AG04450 (cell line): ENCODE data around the gene SPON1. TPM values are rescaled to one million over a fixed set of nuclear protein-coding genes. Genes with fewer than 3 reads are reported as not detected.

Source experiments
- CTCF ChIA-PET: fragments of 300-600, 350-600 bp; formaldehyde crosslinking; extraction: SDS; loops from one replicate; lab custom pipeline; 2022; ENCODE audit warnings: antibody characterized with exemption, inconsistent platforms; lab: Charles Lee
- POLR2A ChIA-PET: fragments of 350-600 bp; formaldehyde crosslinking; extraction: SDS; loops from one replicate; lab custom pipeline; 2021; ENCODE audit warnings: antibody characterized with exemption, inconsistent platforms; lab: Yijun Ruan, JAX
- DNase-seq: peaks from one replicate; pipeline ENCODE4 v3.0.0-alpha.2; 2011; ENCODE audit warnings: low read depth, low spot score
- H3K27ac ChIP-seq: one replicate; pipeline ENCODE4 v1.5.1; 2012; ENCODE audit warnings: low read depth, low read length, control low read depth
- H3K27me3 ChIP-seq: one replicate; pipeline ENCODE4 v1.6.0; 2012; ENCODE audit warnings: low read length; ENCODE audit not compliant: control insufficient read depth, insufficient read depth
- H3K4me3 ChIP-seq: 2 replicates; pipeline ENCODE4 v1.5.1; 2011; ENCODE audit warnings: mild to moderate bottlenecking, low read depth, low read length, control low read depth
- H3K9me3 ChIP-seq: 2 replicates; pipeline ENCODE4 v1.5.1; 2012; ENCODE audit warnings: low read length; ENCODE audit not compliant: control insufficient read depth, insufficient read depth
- CTCF ChIP-seq: IDR thresholded peaks from 2 replicates; pipeline ENCODE4 v1.5.1; 2011; ENCODE audit warnings: low read depth, low read length, control low read depth, inconsistent platforms
- polyA plus RNA-seq: library from polyadenylated mRNA; depleted of rRNA; stranded (reverse); fragments of >200 nt; gene quantifications from 2 replicates; pipeline ENCODE4 v1.2.3, GENCODE V29; 2011

Gene SPON1
- polyA plus RNA-seq, 1 experiment = 0.53 TPM

GRCh38 chr11:13962198-13962561, 343 bp upstream of the SPON1 start:
- DNase-seq = no peak
- Histone ChIP-seq H3K9me3 (no peaks in the 10 kb centered on the region; the same call in 1 of the 2 replicates), H3K4me3 (peak overlapping the region; percentile 38; the same call in 1 of the 2 replicates), H3K27me3 (peaks cover 83% of the 10 kb centered on the region), H3K27ac (no peak overlapping the region)
- no peak for TF ChIP-seq CTCF
- POLR2A ChIA-PET = no interaction called here
- CTCF ChIA-PET = no interaction called here

- CTCF ChIA-PET = interaction anchor here (0.6 to 2.3 kb wide), 5 partner anchors 9 to 287 kb away, joined by 3 to 15 read pairs (median 4); no protein-coding TSS in a partner anchor
- no peaks in the 10 kb centered on the region; the same call in 1 of the 2 replicates for H3K9me3 ChIP-seq
- peaks cover 80% of the 10 kb centered on the region for H3K27me3 ChIP-seq
- POLR2A ChIA-PET = no interaction called here
- TF ChIP-seq CTCF = no peak
- H3K4me3 ChIP-seq = peak overlapping the region; percentile 38; the same call in 1 of the 2 replicates
- no peak overlapping the region for H3K27ac ChIP-seq
- no peak for DNase-seq
These were observed 836 bp downstream of the SPON1 start for GRCh38 chr11:13963169-13963948.

- no peak for DNase-seq
- H3K9me3 ChIP-seq = no peaks in the 10 kb centered on the region; the same call in 1 of the 2 replicates
- ChIA-PET CTCF (interaction anchor here (1.4 to 2.3 kb wide), 4 partner anchors 9 to 286 kb away, joined by 3 to 15 read pairs (median 4); no protein-coding TSS in a partner anchor), POLR2A (no interaction called here)
- H3K4me3 ChIP-seq = no peak overlapping the region
- TF ChIP-seq CTCF = no peak
- H3K27ac ChIP-seq = no peak overlapping the region
- peaks cover 76% of the 10 kb centered on the region for H3K27me3 ChIP-seq
These were observed 1.6 kb downstream of the SPON1 start for GRCh38 chr11:13963949-13964770.

- no peak overlapping the region for H3K27ac ChIP-seq
- TF ChIP-seq CTCF = no peak
- ChIA-PET POLR2A (no interaction called here), CTCF (interaction anchor here (1.1 to 2.3 kb wide), 3 partner anchors 10 to 184 kb away, joined by 3 to 15 read pairs (median 5); no protein-coding TSS in a partner anchor)
- no peaks in the 10 kb centered on the region; the same call in 1 of the 2 replicates for H3K9me3 ChIP-seq
- H3K4me3 ChIP-seq = no peak overlapping the region
- no peak for DNase-seq
- peaks cover 73% of the 10 kb centered on the region for H3K27me3 ChIP-seq
These were observed 2.2 kb downstream of the SPON1 start for GRCh38 chr11:13964771-13965074.

GRCh38 chr11:13965337-13965736, 2.8 kb downstream of the SPON1 start:
- Histone ChIP-seq H3K4me3 (no peak overlapping the region), H3K27ac (no peak overlapping the region), H3K9me3 (no peaks in the 10 kb centered on the region; the same call in 1 of the 2 replicates), H3K27me3 (peaks cover 71% of the 10 kb centered on the region)
- ChIA-PET POLR2A (no interaction called here), CTCF (interaction anchor here (1.1 to 7.2 kb wide), 4 partner anchors 8 to 183 kb away, joined by 3 to 37 read pairs (median 10); no protein-coding TSS in a partner anchor)
- TF ChIP-seq CTCF = no peak
- DNase-seq = no peak
